Right lobe of liver (tissue), 4 donors: ENCODE results near the gene CRAMP1.

Experiments
- POLR2A ChIP-seq: fragments of 450-650 bp; IDR thresholded peaks from one replicate; pipeline ENCODE4 v1.6.1; 2017; ENCODE audit warnings: antibody characterized with exemption, mild to moderate bottlenecking
- TF ChIP-seq, protein P1 (sequence below), 4 donors: fragments of 200-600 bp in 3 of 4; fragments of 450-650 bp in 1 of 4; IDR thresholded peaks; one replicate each; pipeline versions ENCODE4 v1.5.1 to v1.8.0; 2016 to 2022; ENCODE audit warnings: antibody characterized with exemption in 4 of 4, mild to moderate bottlenecking in 2 of 4
- donor health status: DM: no; HTN: no; CAD: no.
- donor health status: DM: no; HTN: no; CAD: no.
- donor health status: DM: no; HTN: yes; CAD: no.

DNA sequence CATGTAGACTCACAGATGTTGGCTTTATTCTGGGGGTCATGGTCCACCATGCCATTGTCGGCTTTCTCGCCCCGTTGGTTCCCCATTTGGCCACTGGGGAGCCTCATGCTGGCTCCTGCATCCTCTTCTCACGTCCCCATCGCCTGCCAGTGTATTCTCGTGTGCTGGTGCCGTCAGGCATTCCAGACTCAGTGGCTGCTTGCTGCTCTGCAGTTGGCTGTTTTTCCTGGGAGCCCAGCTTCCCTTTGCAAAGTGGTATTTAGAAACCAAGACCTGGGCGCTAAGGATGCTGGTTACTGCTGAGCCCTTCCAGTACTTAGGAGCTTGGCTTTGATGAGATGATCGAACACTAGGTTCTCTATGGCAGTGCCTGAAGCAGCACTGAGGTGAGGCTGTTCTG, 19.1 kb downstream of the CRAMP1 start:
- TF ChIP-seq, protein P1, sequence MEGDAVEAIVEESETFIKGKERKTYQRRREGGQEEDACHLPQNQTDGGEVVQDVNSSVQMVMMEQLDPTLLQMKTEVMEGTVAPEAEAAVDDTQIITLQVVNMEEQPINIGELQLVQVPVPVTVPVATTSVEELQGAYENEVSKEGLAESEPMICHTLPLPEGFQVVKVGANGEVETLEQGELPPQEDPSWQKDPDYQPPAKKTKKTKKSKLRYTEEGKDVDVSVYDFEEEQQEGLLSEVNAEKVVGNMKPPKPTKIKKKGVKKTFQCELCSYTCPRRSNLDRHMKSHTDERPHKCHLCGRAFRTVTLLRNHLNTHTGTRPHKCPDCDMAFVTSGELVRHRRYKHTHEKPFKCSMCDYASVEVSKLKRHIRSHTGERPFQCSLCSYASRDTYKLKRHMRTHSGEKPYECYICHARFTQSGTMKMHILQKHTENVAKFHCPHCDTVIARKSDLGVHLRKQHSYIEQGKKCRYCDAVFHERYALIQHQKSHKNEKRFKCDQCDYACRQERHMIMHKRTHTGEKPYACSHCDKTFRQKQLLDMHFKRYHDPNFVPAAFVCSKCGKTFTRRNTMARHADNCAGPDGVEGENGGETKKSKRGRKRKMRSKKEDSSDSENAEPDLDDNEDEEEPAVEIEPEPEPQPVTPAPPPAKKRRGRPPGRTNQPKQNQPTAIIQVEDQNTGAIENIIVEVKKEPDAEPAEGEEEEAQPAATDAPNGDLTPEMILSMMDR (IDR thresholded peaks at IDR 0.05): no peak
- no peak for TF ChIP-seq POLR2A
